ENCODE results near the gene ZNF804A. TPM values are rescaled to one million over a fixed set of nuclear protein-coding genes. Genes with fewer than 3 reads are reported as not detected.

Gene ZNF804A
- total RNA-seq, 1 donor from 2014 or later, result not detected

DNA sequence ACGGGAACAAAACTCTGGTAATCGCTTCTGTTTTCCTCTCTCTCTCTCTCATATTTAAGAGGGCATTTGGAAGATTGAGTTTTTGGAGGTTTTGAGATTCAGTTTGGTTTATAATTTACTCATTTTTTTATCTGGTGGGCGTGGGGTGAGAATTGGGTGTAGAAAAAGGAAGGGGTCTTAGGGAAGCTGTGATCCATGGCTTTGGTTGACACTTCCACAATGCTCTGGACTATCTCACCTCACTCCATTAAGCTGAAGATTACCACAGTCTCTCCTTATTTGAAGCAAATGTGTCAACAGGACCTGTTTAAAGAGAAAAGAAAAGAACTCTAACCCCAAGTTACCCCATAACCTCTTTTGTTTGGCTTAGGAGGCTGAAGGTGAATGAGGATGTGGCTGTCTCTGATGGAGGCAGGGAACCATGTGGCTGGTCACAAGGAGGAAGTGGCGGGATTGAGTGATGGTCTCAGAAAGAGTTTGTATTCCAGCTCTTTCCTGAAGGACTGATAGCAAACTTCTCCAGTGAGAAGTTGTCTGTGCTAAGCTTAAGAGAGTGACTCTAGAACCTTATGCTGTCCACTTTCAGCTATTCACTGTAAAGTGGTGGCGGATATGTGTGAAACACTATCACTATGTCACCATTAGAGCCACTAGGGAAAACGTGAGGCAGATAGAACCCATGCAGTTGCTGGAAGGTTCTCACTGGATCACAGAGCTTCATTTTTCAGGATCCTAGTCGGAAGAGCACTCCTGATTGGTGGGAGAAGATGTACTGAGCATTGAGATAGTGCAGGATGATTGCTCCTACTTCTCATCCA, 934 bp downstream of the ZNF804A start:
- intact Hi-C loops (cut with DNase I), result no loop called here
- no peak for ATAC-seq (ENCODE audit: poor library complexity)

GRCh38 chr2:184599872-184600222, 1.5 kb downstream of the ZNF804A start:
- ATAC-seq (ENCODE audit: poor library complexity), result no peak
- intact Hi-C loops (cut with DNase I), result no loop called here
- no peak for DNase-seq

More for the DNA sequence above, 934 bp downstream of the ZNF804A start:
- no peak for DNase-seq

DNA sequence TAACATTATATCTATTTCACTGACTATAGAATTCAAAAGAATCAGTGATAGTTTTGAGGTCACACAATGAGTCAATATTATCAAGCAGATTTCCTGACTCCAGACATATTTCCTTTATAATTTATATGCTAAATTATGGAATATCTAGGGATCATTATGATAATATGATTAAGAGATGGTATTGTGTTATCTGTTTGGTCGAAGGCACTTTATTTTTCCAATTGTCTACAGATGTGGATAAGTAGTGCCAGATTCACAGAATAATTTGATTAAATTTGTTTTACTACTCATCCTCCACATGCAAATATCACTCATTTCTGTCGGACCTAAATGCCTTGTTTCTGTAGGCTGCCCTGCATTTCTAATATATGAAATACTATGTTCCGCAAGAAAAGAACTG, 4.4 kb downstream of the ZNF804A start:
- no peak for ATAC-seq (ENCODE audit: poor library complexity)
- no peak for DNase-seq
- intact Hi-C loops (cut with DNase I), result no loop called here

- DNase-seq (no peak), ATAC-seq (ENCODE audit: poor library complexity) (no peak)
- intact Hi-C loops (cut with DNase I), result no loop called here
Observed at GRCh38 chr2:184610891-184611290, 12.6 kb downstream of the ZNF804A start.

- ATAC-seq (ENCODE audit: poor library complexity) (no peak), DNase-seq (no peak)
- intact Hi-C loops (cut with DNase I), result no loop called here
Observed at GRCh38 chr2:184611361-184612085, 13.2 kb downstream of the ZNF804A start.

- intact Hi-C loops (cut with DNase I), result no loop called here
- ATAC-seq (ENCODE audit: poor library complexity), result no peak
- no peak for DNase-seq
Observed at GRCh38 chr2:184620367-184620766, 22.0 kb downstream of the ZNF804A start.

GRCh38 chr2:184624311-184624710, 26.0 kb downstream of the ZNF804A start:
- ATAC-seq (ENCODE audit: poor library complexity) (no peak), DNase-seq (no peak)
- intact Hi-C loops (cut with DNase I), result no loop called here

- ATAC-seq (ENCODE audit: poor library complexity) (no peak), DNase-seq (no peak)
- intact Hi-C loops (cut with DNase I), result no loop called here
Observed at GRCh38 chr2:184628051-184628450, 29.7 kb downstream of the ZNF804A start.

- intact Hi-C loops (cut with DNase I), result no loop called here
- ATAC-seq (ENCODE audit: poor library complexity) (no peak), DNase-seq (no peak)
Observed at GRCh38 chr2:184633726-184634125, 35.4 kb downstream of the ZNF804A start.

DNA sequence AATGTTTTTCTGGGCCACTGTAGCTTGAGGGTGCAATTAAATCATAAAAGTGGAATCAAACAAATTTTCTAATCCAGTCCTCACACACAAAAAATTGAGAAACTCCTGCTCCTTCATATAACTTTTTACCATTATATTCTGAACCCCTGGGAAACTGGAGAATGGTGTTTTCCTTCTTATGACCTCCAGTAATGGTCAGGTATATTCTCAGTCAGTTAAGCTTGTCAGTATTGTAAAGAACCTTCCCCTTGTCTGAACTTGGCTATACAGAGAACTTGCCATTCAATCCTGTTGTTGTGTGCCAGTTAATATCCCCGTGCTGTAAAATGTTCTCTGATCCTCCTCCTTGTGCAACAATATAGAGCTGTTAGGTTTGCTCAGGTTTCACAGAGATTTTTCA, 39.5 kb downstream of the ZNF804A start:
- intact Hi-C loops (cut with DNase I), result no loop called here

GRCh38 chr2:184644685-184645084, 46.4 kb downstream of the ZNF804A start:
- intact Hi-C loops (cut with DNase I), result no loop called here
- ATAC-seq (ENCODE audit: poor library complexity) (no peak), DNase-seq (no peak)

More for the DNA sequence above, 39.5 kb downstream of the ZNF804A start:
- DNase-seq, result no peak
- ATAC-seq (ENCODE audit: poor library complexity), result no peak

DNA sequence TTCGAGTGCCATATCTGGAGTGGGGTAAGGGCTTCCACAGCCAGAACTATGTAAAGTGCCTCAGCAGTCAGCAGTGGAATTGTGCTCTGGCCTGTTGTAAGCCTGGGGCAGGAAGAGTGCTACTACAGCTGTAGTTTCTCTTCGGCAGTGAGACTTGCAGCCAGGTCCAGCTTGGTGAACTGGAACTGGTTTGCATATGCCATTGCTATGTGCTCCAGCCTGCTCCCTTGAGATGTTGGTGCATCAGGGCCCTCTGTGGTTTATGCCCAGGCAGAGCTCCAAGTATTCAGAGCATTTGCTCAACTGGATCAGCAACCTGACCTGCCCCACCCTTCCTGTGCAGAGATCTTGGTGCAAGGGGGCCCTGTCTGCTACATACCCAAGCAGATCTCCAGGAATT, 47.8 kb downstream of the ZNF804A start:
- DNase-seq (no peak), ATAC-seq (ENCODE audit: poor library complexity) (no peak)
- intact Hi-C loops (cut with DNase I), result no loop called here

DNA sequence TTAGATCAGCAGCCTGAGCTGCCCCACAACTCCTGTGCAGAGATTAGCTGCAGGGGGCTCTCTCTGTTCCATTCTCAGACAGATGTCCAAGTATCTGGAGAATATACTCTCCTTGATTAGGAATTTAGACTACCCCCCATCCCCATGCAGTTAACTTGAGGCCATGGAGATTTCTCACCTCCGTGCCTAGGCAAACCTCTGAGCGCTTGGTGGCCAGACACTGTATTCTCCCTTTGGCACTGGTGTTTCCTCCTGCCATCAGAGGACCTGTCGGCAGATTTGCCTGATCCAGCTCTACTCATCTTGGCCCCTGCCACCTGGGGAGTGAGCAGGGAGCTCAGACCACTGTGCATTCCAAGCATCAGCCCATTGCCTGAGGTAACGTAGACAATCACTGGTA, 48.3 kb downstream of the ZNF804A start:
- intact Hi-C loops (cut with DNase I), result no loop called here
- ATAC-seq (ENCODE audit: poor library complexity) (no peak), DNase-seq (no peak)

DNA sequence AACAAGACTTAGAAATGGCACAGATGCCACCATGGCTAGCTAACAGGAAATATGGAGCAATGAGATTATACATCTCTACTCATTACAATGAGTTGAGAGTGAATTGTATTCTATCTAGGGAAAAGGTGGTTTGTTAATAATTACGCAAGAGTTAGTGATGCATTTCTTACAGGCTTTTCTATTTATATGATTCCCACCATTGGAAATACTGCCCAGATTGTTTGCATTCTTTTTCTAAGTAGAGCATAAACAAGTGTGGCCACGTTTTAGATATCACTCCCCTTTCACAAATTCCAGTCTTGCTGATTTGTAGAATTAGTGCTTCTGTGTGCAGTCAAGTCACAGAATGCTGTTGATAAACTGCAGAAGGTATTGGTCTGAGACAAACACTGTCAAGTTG, 56.6 kb downstream of the ZNF804A start:
- intact Hi-C loops (cut with DNase I), result no loop called here
- DNase-seq (no peak), ATAC-seq (ENCODE audit: poor library complexity) (no peak)

- ATAC-seq (ENCODE audit: poor library complexity) (no peak), DNase-seq (no peak)
- intact Hi-C loops (cut with DNase I), result no loop called here
Observed at GRCh38 chr2:184677171-184677570, 78.8 kb downstream of the ZNF804A start.

- ATAC-seq (ENCODE audit: poor library complexity) (no peak), DNase-seq (no peak)
- intact Hi-C loops (cut with DNase I), result no loop called here
Observed at GRCh38 chr2:184679219-184680018, 81.1 kb downstream of the ZNF804A start.

GRCh38 chr2:184680825-184681224, 82.5 kb downstream of the ZNF804A start:
- DNase-seq, result no peak
- intact Hi-C loops (cut with DNase I), result no loop called here
- no peak for ATAC-seq (ENCODE audit: poor library complexity)

- DNase-seq (no peak), ATAC-seq (ENCODE audit: poor library complexity) (no peak)
- intact Hi-C loops (cut with DNase I), result no loop called here
Observed at GRCh38 chr2:184681642-184682321, 83.5 kb downstream of the ZNF804A start.

GRCh38 chr2:184683911-184684310, 85.6 kb downstream of the ZNF804A start:
- no peak for DNase-seq
- no peak for ATAC-seq (ENCODE audit: poor library complexity)
- intact Hi-C loops (cut with DNase I), result no loop called here
